ENCODE results near the gene GADL1. TPM values are rescaled to one million over a fixed set of nuclear protein-coding genes. Genes with fewer than 3 reads are reported as not detected.

Gene GADL1
- polyA plus RNA-seq, 1 experiment = not detected

GRCh38 chr3:30700702-30701321 lies 193.6 kb downstream of the GADL1 start:
- ChIA-PET CTCF (no interaction called here), POLR2A (no interaction called here)
- H3K27me3 ChIP-seq (ENCODE audit: control insufficient read depth, insufficient read depth, low read length) = no peaks in the 10 kb centered on the region

DNA sequence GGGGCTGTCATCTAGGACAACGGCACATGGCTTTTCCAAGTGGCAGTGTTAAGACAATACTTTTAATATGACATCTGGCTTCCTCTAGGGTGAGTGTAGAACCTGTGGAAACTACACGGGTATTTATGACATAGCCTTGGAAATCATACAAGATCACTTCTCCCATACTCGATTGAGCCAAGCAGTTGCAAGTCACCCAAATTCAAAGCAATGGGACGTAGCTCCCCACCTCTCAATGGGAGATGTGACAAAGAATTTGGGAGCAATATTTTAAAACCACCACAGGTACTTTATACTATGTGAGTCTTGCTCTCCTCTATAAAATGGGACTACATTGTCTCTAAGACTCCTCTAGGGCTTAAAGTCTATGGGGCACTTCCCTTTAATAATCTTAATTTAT lies 194.5 kb downstream of the GADL1 start:
- Histone ChIP-seq H3K27me3 (ENCODE audit: control insufficient read depth, insufficient read depth, low read length) (no peaks in the 10 kb centered on the region), H3K4me3 (ENCODE audit: low read depth, low read length) (no peak overlapping the region), H3K27ac (ENCODE audit: low read depth, low read length) (no peak overlapping the region), H3K9me3 (ENCODE audit: control insufficient read depth, insufficient read depth, low read length) (peaks cover 4% of the 10 kb centered on the region; the same call in 1 of the 2 replicates)
- no peak for TF ChIP-seq CTCF (IDR thresholded peaks at IDR 0.05; ENCODE audit: low read depth, low read length)
- POLR2A ChIA-PET = no interaction called here
- DNase-seq (ENCODE audit: low read depth, low spot score) = no peak
- CTCF ChIA-PET = no interaction called here

More at GRCh38 chr3:30700702-30701321, 193.6 kb downstream of the GADL1 start:
- no peak for DNase-seq (ENCODE audit: low read depth, low spot score)
- no peak overlapping the region for H3K4me3 ChIP-seq (ENCODE audit: low read depth, low read length)
- H3K27ac ChIP-seq (ENCODE audit: low read depth, low read length) = no peak overlapping the region
- H3K9me3 ChIP-seq (ENCODE audit: control insufficient read depth, insufficient read depth, low read length) = peaks cover 4% of the 10 kb centered on the region; the same call in 1 of the 2 replicates
- no peak for TF ChIP-seq CTCF (IDR thresholded peaks at IDR 0.05; ENCODE audit: low read depth, low read length)

DNA sequence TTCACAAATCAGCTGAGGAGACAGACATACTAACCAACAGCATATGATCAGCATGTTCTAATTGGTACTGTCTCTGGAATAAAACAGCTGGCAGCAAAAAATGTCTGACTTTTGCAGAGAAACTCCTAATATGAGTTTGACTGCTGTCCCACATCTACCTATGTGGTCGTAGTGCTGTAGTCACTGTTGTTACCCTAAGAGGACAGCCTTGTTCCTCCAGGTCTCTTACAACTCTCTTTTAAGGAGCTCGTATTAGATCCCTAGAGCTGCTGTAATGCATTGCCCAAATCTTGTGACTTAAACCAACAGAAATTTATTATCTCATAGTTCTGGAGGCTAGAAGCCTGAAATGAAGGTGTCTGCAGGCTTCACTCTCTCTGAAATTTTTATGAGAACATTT lies 195.9 kb downstream of the GADL1 start:
- no peak for TF ChIP-seq CTCF (IDR thresholded peaks at IDR 0.05; ENCODE audit: low read depth, low read length)
- no peak for DNase-seq (ENCODE audit: low read depth, low spot score)
- Histone ChIP-seq H3K27ac (ENCODE audit: low read depth, low read length) (no peak overlapping the region), H3K9me3 (ENCODE audit: control insufficient read depth, insufficient read depth, low read length) (peaks cover 4% of the 10 kb centered on the region; the same call in 1 of the 2 replicates), H3K4me3 (ENCODE audit: low read depth, low read length) (no peak overlapping the region), H3K27me3 (ENCODE audit: control insufficient read depth, insufficient read depth, low read length) (no peaks in the 10 kb centered on the region)
- POLR2A ChIA-PET = no interaction called here
- CTCF ChIA-PET = interaction anchor here (1.0 to 1.3 kb wide), 2 partner anchors 501 to 585 kb away, joined by 3 read pairs; no protein-coding TSS in a partner anchor

- Histone ChIP-seq H3K27ac (ENCODE audit: low read depth, low read length) (no peak overlapping the region), H3K9me3 (ENCODE audit: control insufficient read depth, insufficient read depth, low read length) (no peaks in the 10 kb centered on the region), H3K4me3 (ENCODE audit: low read depth, low read length) (no peak overlapping the region), H3K27me3 (ENCODE audit: control insufficient read depth, insufficient read depth, low read length) (no peaks in the 10 kb centered on the region)
- TF ChIP-seq CTCF (IDR thresholded peaks at IDR 0.05; ENCODE audit: low read depth, low read length) = no peak
- no peak for DNase-seq (ENCODE audit: low read depth, low spot score)
- CTCF ChIA-PET = interaction anchor here (0.8 to 7.1 kb wide), 4 partner anchors 30 to 655 kb away, joined by 3 to 100 read pairs (median 20); no protein-coding TSS in a partner anchor
- POLR2A ChIA-PET = interaction anchor here (0.9 kb wide), 1 partner anchor 436 kb away, joined by 3 read pairs; no protein-coding TSS in a partner anchor
These were observed 197.6 kb downstream of the GADL1 start for GRCh38 chr3:30696896-30697295.

GRCh38 chr3:30696403-30696819 lies 198.1 kb downstream of the GADL1 start:
- POLR2A ChIA-PET = interaction anchor here (0.9 kb wide), 1 partner anchor 435 kb away, joined by 3 read pairs; no protein-coding TSS in a partner anchor
- no peaks in the 10 kb centered on the region for H3K27me3 ChIP-seq (ENCODE audit: control insufficient read depth, insufficient read depth, low read length)
- no peaks in the 10 kb centered on the region for H3K9me3 ChIP-seq (ENCODE audit: control insufficient read depth, insufficient read depth, low read length)
- H3K27ac ChIP-seq (ENCODE audit: low read depth, low read length) = no peak overlapping the region
- no peak for TF ChIP-seq CTCF (IDR thresholded peaks at IDR 0.05; ENCODE audit: low read depth, low read length)
- H3K4me3 ChIP-seq (ENCODE audit: low read depth, low read length) = no peak overlapping the region
- DNase-seq (ENCODE audit: low read depth, low spot score) = no peak
- CTCF ChIA-PET = interaction anchor here (4.3 to 7.1 kb wide), 3 partner anchors 499 to 655 kb away, joined by 38 to 100 read pairs (median 39); no protein-coding TSS in a partner anchor
